Measurements from ENCODE around the gene AKAP14. TPM values are rescaled to one million over a fixed set of nuclear protein-coding genes. Genes with fewer than 3 reads are reported as not detected.

The AKAP14 gene
- total RNA-seq, 2 experiments from 2014 or later = not detected

DNA sequence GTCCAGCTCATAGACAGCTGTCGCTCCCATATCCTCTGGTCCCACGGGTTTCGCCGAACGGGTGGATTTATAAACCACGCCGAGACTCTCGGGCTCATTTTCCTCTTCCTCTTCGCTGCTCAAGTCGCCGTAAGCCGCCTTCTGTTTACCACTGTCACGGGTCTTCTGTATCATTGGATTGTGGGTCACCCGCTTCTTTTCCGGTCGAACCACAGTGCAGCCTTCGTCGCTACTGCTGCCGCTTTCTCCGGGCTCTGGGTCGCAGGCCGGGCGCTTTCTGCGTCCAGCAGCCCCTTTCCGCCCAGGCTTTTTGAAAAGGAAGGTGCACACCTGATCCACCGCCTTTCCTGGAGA, 24.5 kb upstream of the AKAP14 start:
- peak overlapping the region; percentile 65; the same call in 1 of the 2 replicates for H2AFZ ChIP-seq (ENCODE audit: low read length)
- POLR2A ChIA-PET = interaction anchor here (0.9 to 2.7 kb wide), 4 partner anchors 9 to 408 kb away, joined by 3 to 14 read pairs (median 4); partner anchors contain the start of gene UPF3B
- H3K4me2 ChIP-seq (ENCODE audit: low read length) = peak overlapping the region; percentile 88
- no peaks in the 10 kb centered on the region for H3K9me3 ChIP-seq (ENCODE audit: low read length)
- TSS peak; percentile 88 for BruUV-seq (replicated peaks)
- DNase-seq (ENCODE audit: low spot score) = no peak
- intact Hi-C loops (cut with micrococcal nuclease; ENCODE audit: unreplicated experiment) = loop anchor here (2.0 kb wide), 1 partner anchor 18 kb away; the partner anchor contains the start of gene UPF3B
- H3K9me2 ChIP-seq (ENCODE audit: insufficient read depth, low read length) = no peaks in the 10 kb centered on the region
- H3K27ac ChIP-seq (ENCODE audit: low read depth, low read length, poor library complexity, severe bottlenecking) = peak overlapping the region; percentile 93
- H3K36me3 ChIP-seq (ENCODE audit: insufficient read depth, low read length) = peaks cover 15% of the 10 kb centered on the region
- CTCF ChIA-PET (ENCODE audit: unreplicated experiment) = interaction anchor here (0.6 kb wide), 1 partner anchor 18 kb away, joined by 3 read pairs; no protein-coding TSS in a partner anchor
- H3K4me1 ChIP-seq (ENCODE audit: insufficient read depth, low read length, poor library complexity, severe bottlenecking) = peaks cover 18% of the 10 kb centered on the region
- peaks cover 42% of the 10 kb centered on the region for H3K79me2 ChIP-seq (ENCODE audit: insufficient read depth, low read depth, low read length)
- TF ChIP-seq, protein P1, sequence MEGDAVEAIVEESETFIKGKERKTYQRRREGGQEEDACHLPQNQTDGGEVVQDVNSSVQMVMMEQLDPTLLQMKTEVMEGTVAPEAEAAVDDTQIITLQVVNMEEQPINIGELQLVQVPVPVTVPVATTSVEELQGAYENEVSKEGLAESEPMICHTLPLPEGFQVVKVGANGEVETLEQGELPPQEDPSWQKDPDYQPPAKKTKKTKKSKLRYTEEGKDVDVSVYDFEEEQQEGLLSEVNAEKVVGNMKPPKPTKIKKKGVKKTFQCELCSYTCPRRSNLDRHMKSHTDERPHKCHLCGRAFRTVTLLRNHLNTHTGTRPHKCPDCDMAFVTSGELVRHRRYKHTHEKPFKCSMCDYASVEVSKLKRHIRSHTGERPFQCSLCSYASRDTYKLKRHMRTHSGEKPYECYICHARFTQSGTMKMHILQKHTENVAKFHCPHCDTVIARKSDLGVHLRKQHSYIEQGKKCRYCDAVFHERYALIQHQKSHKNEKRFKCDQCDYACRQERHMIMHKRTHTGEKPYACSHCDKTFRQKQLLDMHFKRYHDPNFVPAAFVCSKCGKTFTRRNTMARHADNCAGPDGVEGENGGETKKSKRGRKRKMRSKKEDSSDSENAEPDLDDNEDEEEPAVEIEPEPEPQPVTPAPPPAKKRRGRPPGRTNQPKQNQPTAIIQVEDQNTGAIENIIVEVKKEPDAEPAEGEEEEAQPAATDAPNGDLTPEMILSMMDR (conservative IDR thresholded peaks at IDR 0.05; ENCODE audit: low read length) = no peak
- no peak for TF ChIP-seq EZH2phosphoT487 (IDR thresholded peaks at IDR 0.05; ENCODE audit: borderline replicate concordance, low read depth, low read length)
- H3K4me3 ChIP-seq (ENCODE audit: low read depth, low read length, poor library complexity, severe bottlenecking) = peak overlapping the region; percentile 91
- peaks cover 4% of the 10 kb centered on the region; the same call in 1 of the 2 replicates for H4K20me1 ChIP-seq (ENCODE audit: insufficient read depth, low read length)

DNA sequence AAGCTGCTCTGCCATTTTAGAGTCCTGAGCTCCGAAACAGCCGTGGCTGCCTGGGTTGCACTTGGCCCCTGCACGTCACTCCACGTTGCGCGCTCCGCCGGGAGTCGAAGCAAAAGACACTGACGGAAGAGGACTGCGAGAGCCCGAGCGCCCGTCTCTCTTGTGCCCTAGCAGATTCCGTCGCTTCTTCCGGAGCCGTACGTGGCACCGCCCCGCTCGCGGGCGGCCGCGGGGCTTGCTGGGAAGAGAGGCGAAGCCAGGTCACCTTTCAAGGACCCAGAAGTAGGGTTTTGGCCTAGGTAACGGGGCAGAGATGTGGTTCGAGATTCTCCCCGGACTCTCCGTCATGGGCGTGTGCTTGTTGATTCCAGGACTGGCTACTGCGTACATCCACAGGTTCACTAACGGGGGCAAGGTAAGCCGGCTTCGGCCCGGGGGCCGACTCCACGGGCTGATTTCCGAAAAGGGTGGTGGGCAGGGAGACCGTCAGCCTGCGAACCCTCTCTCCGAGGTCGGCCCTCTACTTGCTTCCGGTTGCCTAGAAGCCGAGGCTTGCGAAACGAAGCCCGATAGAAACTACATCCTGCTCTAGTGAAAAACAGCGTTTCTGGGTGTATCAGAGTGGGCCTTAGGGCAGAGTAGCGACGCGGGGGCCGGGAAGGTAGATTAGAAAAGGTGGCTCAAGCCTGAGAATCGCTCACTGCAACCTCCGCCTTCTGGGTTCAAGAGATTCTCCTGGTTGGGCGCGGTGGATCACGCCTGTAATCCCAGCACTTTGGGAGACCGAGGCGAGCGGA, 23.9 kb upstream of the AKAP14 start, which contains the start of the genes NDUFA1 and RNF113A:
NDUFA1 (plus strand) TSS at position 234 of the 797 bp plus-strand sequence; CDS start at position 314, 80 bp downstream.
RNF113A (minus strand) TSS at position 135 of the 797 bp plus-strand sequence; CDS start at position 15, 120 bp downstream.
- DNase-seq (ENCODE audit: low spot score) = peak; percentile 90
- Histone ChIP-seq H3K9me3 (ENCODE audit: low read length) (no peaks in the 10 kb centered on the region), H4K20me1 (ENCODE audit: insufficient read depth, low read length) (peaks cover 4% of the 10 kb centered on the region; the same call in 1 of the 2 replicates), H3K79me2 (ENCODE audit: insufficient read depth, low read depth, low read length) (peaks cover 42% of the 10 kb centered on the region), H3K4me2 (ENCODE audit: low read length) (peak within 1 kb of the TSS; percentile 88), H3K36me3 (ENCODE audit: insufficient read depth, low read length) (peaks cover 18% of the 10 kb centered on the region), H2AFZ (ENCODE audit: low read length) (peak within 1 kb of the TSS; percentile 65), H3K4me3 (ENCODE audit: low read depth, low read length, poor library complexity, severe bottlenecking) (peak within 1 kb of the TSS; percentile 91), H3K27ac (ENCODE audit: low read depth, low read length, poor library complexity, severe bottlenecking) (peak within 1 kb of the TSS; percentile 93), H3K9me2 (ENCODE audit: insufficient read depth, low read length) (no peaks in the 10 kb centered on the region), H3K4me1 (ENCODE audit: insufficient read depth, low read length, poor library complexity, severe bottlenecking) (peaks cover 18% of the 10 kb centered on the region)
- POLR2A ChIA-PET = interaction anchor here (0.7 to 2.7 kb wide), 5 partner anchors 10 to 409 kb away, joined by 3 to 14 read pairs (median 4); partner anchors contain the start of gene UPF3B
- intact Hi-C loops (cut with micrococcal nuclease; ENCODE audit: unreplicated experiment) = loop anchor here (1.0 to 2.0 kb wide), 2 partner anchors 19 to 80 kb away; partner anchors contain the start of genes RPL39 and UPF3B
- CTCF ChIA-PET (ENCODE audit: unreplicated experiment) = no interaction called here
- no TSS peak for BruUV-seq (replicated peaks)
- no peak for TF ChIP-seq EZH2phosphoT487 (IDR thresholded peaks at IDR 0.05; ENCODE audit: borderline replicate concordance, low read depth, low read length)
- TF ChIP-seq, protein P1 (conservative IDR thresholded peaks at IDR 0.05; ENCODE audit: low read length) = no peak
